ENCODE measurements around the gene RNF20.
"Not testable (repeated sequence)": the region's sequence is repeated elsewhere in the genome, so short reads cannot be mapped to it uniquely, and the experiment has no call there.

DNA sequence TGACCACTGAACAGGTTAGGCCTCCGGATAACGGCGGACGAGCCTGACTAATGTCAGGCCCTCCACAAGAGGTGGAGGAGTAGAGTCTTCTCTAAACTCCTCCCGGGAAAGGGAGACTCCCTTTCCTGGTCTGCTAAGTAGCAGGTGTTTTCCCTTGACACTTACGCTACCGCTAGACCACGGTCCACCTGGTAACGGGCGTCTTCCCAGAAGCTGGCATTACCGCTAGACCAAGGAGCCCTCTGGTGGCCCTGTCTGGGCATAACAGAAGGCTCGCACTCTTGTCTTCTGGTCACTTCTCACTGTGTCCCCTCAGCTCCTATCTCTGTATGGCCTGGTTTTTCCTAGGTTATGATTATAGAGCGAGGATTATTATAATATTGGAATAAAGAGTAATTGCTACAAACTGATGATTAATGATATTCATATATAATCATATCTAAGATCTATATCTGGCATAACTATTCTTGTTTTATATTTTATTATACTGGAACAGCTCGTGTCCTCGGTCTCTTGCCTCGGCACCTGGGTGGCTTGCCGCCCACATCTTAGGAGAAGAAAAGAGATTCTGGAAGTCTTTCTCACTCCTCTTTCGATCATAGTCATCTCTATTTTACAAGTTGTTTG, 15.9 kb downstream of the RNF20 start:
- TF ChIP-seq RXRA (IDR thresholded peaks at IDR 0.05; ENCODE audit: borderline replicate concordance, low read depth); JUND (IDR thresholded peaks at IDR 0.05); PBX3 (IDR thresholded peaks at IDR 0.05); RFX5 (IDR thresholded peaks at IDR 0.05; ENCODE audit: low read length); POLR2AphosphoS5 (IDR thresholded peaks at IDR 0.05; ENCODE audit: low read depth, low read length): not testable (repeated sequence)
- peak; percentile 60 for TF ChIP-seq CTCF (IDR thresholded peaks at IDR 0.05)

Measured in SK-N-SH (cell line).